ENCODE data around the gene PCDHGA8.
A peak's percentile ranks its signal among the peaks of the same experiment; 100 is the strongest.
"Not testable (repeated sequence)": the region's sequence is repeated elsewhere in the genome, so short reads cannot be mapped to it uniquely, and the experiment has no call there.

Gene PCDHGA8

DNA sequence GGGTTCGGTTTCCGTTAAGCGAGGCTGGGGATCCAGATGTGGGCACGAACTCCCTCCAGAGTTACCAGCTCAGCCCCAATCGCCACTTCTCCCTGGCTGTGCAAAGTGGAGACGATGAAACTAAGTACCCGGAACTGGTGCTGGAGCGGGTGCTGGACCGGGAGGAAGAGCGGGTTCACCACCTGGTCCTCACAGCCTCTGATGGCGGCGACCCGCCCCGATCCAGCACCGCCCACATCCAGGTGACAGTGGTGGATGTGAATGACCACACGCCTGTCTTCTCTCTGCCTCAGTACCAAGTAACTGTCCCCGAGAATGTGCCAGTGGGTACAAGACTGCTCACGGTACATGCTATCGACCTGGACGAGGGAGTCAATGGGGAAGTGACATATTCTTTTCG lies 9.1 kb upstream of the PCDHGA8 start:
- no peaks in the 10 kb centered on the region for H3K27me3 ChIP-seq (ENCODE audit: control insufficient read depth in 1 of 2, insufficient read depth in 1 of 2, low read length in 2 of 2)
- H2BK5ac ChIP-seq (ENCODE audit: low read depth, low read length, poor library complexity, severe bottlenecking): no peak overlapping the region
- H3K23ac ChIP-seq (ENCODE audit: low read length in 2 of 2): no peak overlapping the region
- H2AFZ ChIP-seq (ENCODE audit: low read depth, low read length): no peak overlapping the region
- no peak overlapping the region for H4K8ac ChIP-seq (ENCODE audit: low read length)
- no peaks in the 10 kb centered on the region for H3K4me1 ChIP-seq (ENCODE audit: control insufficient read depth, insufficient read depth, low read depth, low read length)
- H3K18ac ChIP-seq (ENCODE audit: low read depth in 1 of 2, low read length in 2 of 2): no peak overlapping the region
- no peak overlapping the region for H2BK120ac ChIP-seq (ENCODE audit: low read depth, low read length)
- no peak overlapping the region for H2BK12ac ChIP-seq (ENCODE audit: low read length in 2 of 2)
- no peak overlapping the region for H4K91ac ChIP-seq (ENCODE audit: low read length)
- no peak overlapping the region for H3K14ac ChIP-seq (ENCODE audit: low read length in 2 of 2)
- no peak overlapping the region for H3K27ac ChIP-seq (ENCODE audit: low read length, poor library complexity, severe bottlenecking)
- no peak overlapping the region for H2BK15ac ChIP-seq (ENCODE audit: low read depth, poor library complexity, severe bottlenecking)
- no peak for DNase-seq
- no peak overlapping the region for H3K4ac ChIP-seq (ENCODE audit: low read depth in 1 of 2, low read length in 2 of 2)
- H3K36me3 ChIP-seq (ENCODE audit: control insufficient read depth in 1 of 2, insufficient read depth in 2 of 2, low read depth in 1 of 2, low read length in 2 of 2): no peaks in the 10 kb centered on the region
- H3K9me3 ChIP-seq (ENCODE audit: control insufficient read depth, low read length): peaks cover 33% of the 10 kb centered on the region
- H3K4me2 ChIP-seq (ENCODE audit: low read length, poor library complexity, severe bottlenecking): no peak overlapping the region
- peak overlapping the region in 1 of 2 experiments; percentile 77 for H3K4me3 ChIP-seq (ENCODE audit: insufficient read depth in 1 of 2, low read depth in 1 of 2, low read length in 2 of 2)
- no peak overlapping the region for H3K9ac ChIP-seq (ENCODE audit: low read length)
- 96% methylated on average over 20 of the region's 21 CpGs for WGBS
- H3K79me1 ChIP-seq (replicated peaks; ENCODE audit: low read length, poor library complexity, severe bottlenecking): peaks cover 2% of the 10 kb centered on the region
- no peak overlapping the region for H2AK5ac ChIP-seq (ENCODE audit: low read length, severe bottlenecking)

DNA sequence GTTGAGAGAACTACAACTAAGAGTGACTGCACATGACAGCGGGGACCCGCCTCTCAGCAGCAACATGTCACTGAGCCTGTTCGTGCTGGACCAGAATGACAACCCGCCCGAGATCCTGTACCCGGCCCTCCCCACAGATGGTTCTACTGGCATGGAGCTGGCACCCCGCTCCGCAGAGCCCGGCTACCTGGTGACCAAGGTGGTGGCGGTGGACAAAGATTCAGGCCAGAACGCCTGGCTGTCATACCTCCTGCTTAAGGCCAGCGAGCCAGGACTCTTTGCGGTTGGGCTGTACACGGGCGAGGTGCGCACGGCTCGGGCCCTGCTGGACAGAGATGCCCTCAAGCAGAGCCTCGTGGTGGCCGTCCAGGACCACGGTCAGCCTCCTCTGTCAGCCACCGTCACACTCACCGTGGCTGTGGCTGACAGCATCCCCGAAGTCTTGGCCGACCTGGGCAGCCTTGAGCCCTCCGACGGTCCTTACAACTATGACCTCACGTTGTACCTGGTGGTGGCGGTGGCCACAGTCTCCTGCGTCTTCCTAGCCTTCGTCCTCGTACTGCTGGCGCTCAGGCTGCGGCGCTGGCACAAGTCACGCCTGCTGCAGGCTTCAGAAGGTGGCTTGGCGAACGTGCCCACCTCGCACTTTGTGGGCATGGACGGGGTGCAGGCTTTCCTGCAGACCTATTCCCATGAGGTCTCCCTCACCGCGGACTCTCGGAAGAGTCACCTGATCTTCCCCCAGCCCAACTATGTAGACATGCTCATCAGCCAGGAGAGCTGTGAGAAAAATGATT lies 7.8 kb upstream of the PCDHGA8 start:
- peaks cover 2% of the 10 kb centered on the region for H3K4me1 ChIP-seq (ENCODE audit: control insufficient read depth, insufficient read depth, low read depth, low read length)
- DNase-seq: no peak
- 92% methylated on average over 40 of the region's 43 CpGs for WGBS

DNA sequence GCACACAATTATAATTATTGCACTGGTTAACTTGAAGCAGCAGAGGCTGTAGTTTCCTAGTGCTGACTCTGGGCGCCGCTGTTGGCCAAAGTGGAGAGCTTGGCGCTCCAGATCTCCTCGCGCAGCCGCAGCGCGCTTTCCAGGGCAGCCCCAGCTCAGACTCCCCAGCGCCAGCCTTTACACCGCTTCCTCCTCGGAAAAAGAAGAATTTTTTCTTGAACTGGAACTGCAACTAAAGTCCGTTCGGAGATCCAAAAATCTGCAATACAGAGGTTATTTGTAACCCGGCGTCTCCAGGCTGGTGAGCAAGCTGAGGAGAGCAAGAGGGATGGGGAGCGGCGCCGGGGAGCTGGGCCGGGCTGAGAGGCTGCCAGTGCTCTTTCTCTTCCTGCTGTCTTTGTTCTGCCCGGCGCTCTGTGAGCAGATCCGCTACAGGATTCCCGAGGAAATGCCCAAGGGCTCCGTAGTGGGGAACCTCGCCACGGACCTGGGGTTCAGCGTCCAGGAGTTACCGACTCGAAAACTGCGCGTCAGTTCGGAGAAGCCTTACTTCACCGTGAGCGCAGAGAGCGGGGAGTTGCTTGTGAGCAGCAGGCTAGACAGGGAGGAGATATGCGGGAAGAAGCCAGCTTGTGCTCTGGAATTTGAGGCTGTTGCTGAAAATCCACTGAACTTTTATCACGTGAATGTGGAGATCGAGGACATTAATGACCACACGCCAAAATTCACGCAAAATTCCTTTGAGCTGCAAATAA lies 4.7 kb upstream of the PCDHGA8 start, which contains the start of gene PCDHGB4:
Gene PCDHGB4, plus strand, starts transcription at position 142 of the 755 bp plus-strand sequence. Its CDS starts 187 bp downstream, at position 329.
- WGBS: 21% methylated on average over 10 of the region's 40 CpGs
- peaks cover 62% of the 10 kb centered on the region for H3K9me3 ChIP-seq (ENCODE audit: control insufficient read depth, low read length)
- not testable (repeated sequence) for H3K14ac ChIP-seq (ENCODE audit: low read length in 2 of 2); H4K91ac ChIP-seq (ENCODE audit: low read length); H3K4me1 ChIP-seq (ENCODE audit: control insufficient read depth, insufficient read depth, low read depth, low read length); H3K18ac ChIP-seq (ENCODE audit: low read depth in 1 of 2, low read length in 2 of 2); H3K4me2 ChIP-seq (ENCODE audit: low read length, poor library complexity, severe bottlenecking); H2BK120ac ChIP-seq (ENCODE audit: low read depth, low read length); H3K4ac ChIP-seq (ENCODE audit: low read depth in 1 of 2, low read length in 2 of 2); H2AK5ac ChIP-seq (ENCODE audit: low read length, severe bottlenecking); H4K8ac ChIP-seq (ENCODE audit: low read length); H2AFZ ChIP-seq (ENCODE audit: low read depth, low read length); H3K27me3 ChIP-seq (ENCODE audit: control insufficient read depth in 1 of 2, insufficient read depth in 1 of 2, low read length in 2 of 2); H3K23ac ChIP-seq (ENCODE audit: low read length in 2 of 2); H2BK12ac ChIP-seq (ENCODE audit: low read length in 2 of 2); H2BK5ac ChIP-seq (ENCODE audit: low read depth, low read length, poor library complexity, severe bottlenecking); H3K9ac ChIP-seq (ENCODE audit: low read length); H2BK15ac ChIP-seq (ENCODE audit: low read depth, poor library complexity, severe bottlenecking)
- H3K27ac ChIP-seq (ENCODE audit: low read length, poor library complexity, severe bottlenecking): peak within 1 kb of the TSS; percentile 57
- DNase-seq: peak; percentile 74
- H3K79me1 ChIP-seq (replicated peaks; ENCODE audit: low read length, poor library complexity, severe bottlenecking): peaks cover 12% of the 10 kb centered on the region
- peaks cover 0 to 14% of the 10 kb centered on the region in 2 experiments for H3K36me3 ChIP-seq (ENCODE audit: control insufficient read depth in 1 of 2, insufficient read depth in 2 of 2, low read depth in 1 of 2, low read length in 2 of 2)
- H3K4me3 ChIP-seq (ENCODE audit: insufficient read depth in 1 of 2, low read depth in 1 of 2, low read length in 2 of 2): peak within 1 kb of the TSS; percentile 47 to 62

More for the DNA sequence above, 7.8 kb upstream of the PCDHGA8 start:
- H2BK120ac ChIP-seq (ENCODE audit: low read depth, low read length): no peak overlapping the region
- no peak overlapping the region for H3K9ac ChIP-seq (ENCODE audit: low read length)
- no peak overlapping the region for H3K4ac ChIP-seq (ENCODE audit: low read depth in 1 of 2, low read length in 2 of 2)
- H2BK15ac ChIP-seq (ENCODE audit: low read depth, poor library complexity, severe bottlenecking): no peak overlapping the region
- H3K23ac ChIP-seq (ENCODE audit: low read length in 2 of 2): no peak overlapping the region
- H4K8ac ChIP-seq (ENCODE audit: low read length): no peak overlapping the region
- no peaks in the 10 kb centered on the region for H3K27me3 ChIP-seq (ENCODE audit: control insufficient read depth in 1 of 2, insufficient read depth in 1 of 2, low read length in 2 of 2)
- peaks cover 0 to 8% of the 10 kb centered on the region in 2 experiments for H3K36me3 ChIP-seq (ENCODE audit: control insufficient read depth in 1 of 2, insufficient read depth in 2 of 2, low read depth in 1 of 2, low read length in 2 of 2)
- no peak overlapping the region for H3K4me2 ChIP-seq (ENCODE audit: low read length, poor library complexity, severe bottlenecking)
- no peak overlapping the region for H2BK12ac ChIP-seq (ENCODE audit: low read length in 2 of 2)
- H3K9me3 ChIP-seq (ENCODE audit: control insufficient read depth, low read length): peaks cover 44% of the 10 kb centered on the region
- no peak overlapping the region for H3K27ac ChIP-seq (ENCODE audit: low read length, poor library complexity, severe bottlenecking)
- H3K79me1 ChIP-seq (replicated peaks; ENCODE audit: low read length, poor library complexity, severe bottlenecking): peaks cover 7% of the 10 kb centered on the region
- H3K14ac ChIP-seq (ENCODE audit: low read length in 2 of 2): no peak overlapping the region
- H4K91ac ChIP-seq (ENCODE audit: low read length): no peak overlapping the region
- H2AFZ ChIP-seq (ENCODE audit: low read depth, low read length): no peak overlapping the region
- H2BK5ac ChIP-seq (ENCODE audit: low read depth, low read length, poor library complexity, severe bottlenecking): no peak overlapping the region
- no peak overlapping the region for H3K4me3 ChIP-seq (ENCODE audit: insufficient read depth in 1 of 2, low read depth in 1 of 2, low read length in 2 of 2)
- no peak overlapping the region for H3K18ac ChIP-seq (ENCODE audit: low read depth in 1 of 2, low read length in 2 of 2)
- H2AK5ac ChIP-seq (ENCODE audit: low read length, severe bottlenecking): no peak overlapping the region

DNA sequence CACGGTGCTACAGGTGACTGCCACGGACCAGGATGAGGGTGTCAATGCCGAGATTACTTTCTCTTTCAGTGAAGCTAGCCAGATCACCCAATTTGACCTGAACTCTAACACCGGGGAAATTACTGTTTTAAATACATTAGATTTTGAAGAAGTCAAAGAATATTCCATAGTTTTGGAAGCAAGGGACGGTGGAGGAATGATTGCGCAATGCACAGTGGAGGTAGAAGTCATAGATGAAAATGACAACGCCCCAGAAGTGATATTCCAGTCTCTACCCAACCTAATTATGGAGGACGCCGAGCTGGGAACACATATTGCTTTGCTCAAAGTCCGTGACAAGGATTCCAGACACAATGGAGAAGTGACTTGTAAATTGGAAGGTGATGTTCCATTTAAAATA lies 3.8 kb upstream of the PCDHGA8 start:
- Histone ChIP-seq H4K91ac (ENCODE audit: low read length) (no peak overlapping the region), H3K23ac (ENCODE audit: low read length in 2 of 2) (no peak overlapping the region), H3K27me3 (ENCODE audit: control insufficient read depth in 1 of 2, insufficient read depth in 1 of 2, low read length in 2 of 2) (no peaks in the 10 kb centered on the region), H3K4me2 (ENCODE audit: low read length, poor library complexity, severe bottlenecking) (no peak overlapping the region), H3K9ac (ENCODE audit: low read length) (no peak overlapping the region), H3K4me3 (ENCODE audit: insufficient read depth in 1 of 2, low read depth in 1 of 2, low read length in 2 of 2) (peak overlapping the region in 1 of 2 experiments; percentile 59), H3K9me3 (ENCODE audit: control insufficient read depth, low read length) (peaks cover 63% of the 10 kb centered on the region), H3K36me3 (ENCODE audit: control insufficient read depth in 1 of 2, insufficient read depth in 2 of 2, low read depth in 1 of 2, low read length in 2 of 2) (peaks cover 0 to 22% of the 10 kb centered on the region in 2 experiments), H2BK12ac (ENCODE audit: low read length in 2 of 2) (no peak overlapping the region), H3K14ac (ENCODE audit: low read length in 2 of 2) (no peak overlapping the region), H2BK15ac (ENCODE audit: low read depth, poor library complexity, severe bottlenecking) (no peak overlapping the region), H2BK5ac (ENCODE audit: low read depth, low read length, poor library complexity, severe bottlenecking) (no peak overlapping the region), H3K79me1 (replicated peaks; ENCODE audit: low read length, poor library complexity, severe bottlenecking) (peaks cover 18% of the 10 kb centered on the region), H3K4ac (ENCODE audit: low read depth in 1 of 2, low read length in 2 of 2) (no peak overlapping the region), H2AK5ac (ENCODE audit: low read length, severe bottlenecking) (no peak overlapping the region), H4K8ac (ENCODE audit: low read length) (no peak overlapping the region), H2AFZ (ENCODE audit: low read depth, low read length) (no peak overlapping the region), H2BK120ac (ENCODE audit: low read depth, low read length) (no peak overlapping the region), H3K18ac (ENCODE audit: low read depth in 1 of 2, low read length in 2 of 2) (no peak overlapping the region), H3K4me1 (ENCODE audit: control insufficient read depth, insufficient read depth, low read depth, low read length) (peaks cover 3% of the 10 kb centered on the region), H3K27ac (ENCODE audit: low read length, poor library complexity, severe bottlenecking) (no peak overlapping the region)
- 97% methylated on average over 7 of the region's 10 CpGs for whole genome bisulfite sequencing
- no peak for DNase-seq

Data from mesenchymal stem cell (in vitro differentiated cells and primary cell).